Adrenal gland (tissue), 12 donors: ENCODE data around the gene C10orf95. TPM values are rescaled to one million over a fixed set of nuclear protein-coding genes. Genes with fewer than 3 reads are reported as not detected.

ENCODE experiments used
- DNase-seq, 7 donors: peaks; one replicate each; pipeline ENCODE4 v3.0.0-alpha.2; 2019 to 2020
- H3K27ac ChIP-seq, 5 donors: fragments of 200-600 bp; sonication (generic) in 4 of 5; 1 replicate in 3 of 5; 2 replicates in 2 of 5; pipeline versions ENCODE4 v1.5.1 to v1.8.0; 2016 to 2020; ENCODE audit warnings: mild to moderate bottlenecking in 1 of 5
- H3K27me3 ChIP-seq: fragments of 200-600 bp; 2 replicates; pipeline ENCODE4 v1.8.0; 2021
- H3K36me3 ChIP-seq, 2 donors: fragments of 200-600 bp; replicated peaks in 1 of 2; 1 replicate in 1 of 2; 2 replicates in 1 of 2; pipeline versions ENCODE4 v1.5.1 to v1.8.0; 2018 to 2022
- H3K4me1 ChIP-seq, 2 donors: fragments of 200-600 bp; replicated peaks in 1 of 2; 1 replicate in 1 of 2; 2 replicates in 1 of 2; pipeline versions ENCODE4 v1.5.1 to v1.8.0; 2018 to 2021
- H3K4me3 ChIP-seq, 4 donors: fragments of 200-600 bp; sonication (generic) in 3 of 4; one replicate each; pipeline ENCODE4 v1.5.1; 2016 to 2018
- H3K9me3 ChIP-seq, 3 donors: fragments of 200-600 bp; sonication (generic) in 1 of 3; replicated peaks in 1 of 3; 1 replicate in 2 of 3; 2 replicates in 1 of 3; pipeline versions ENCODE4 v1.5.1 to v1.8.0; 2016 to 2021
- CTCF ChIP-seq, 6 experiments: fragments of 450-650 bp in 4 of 6; fragments of 200-600 bp in 2 of 6; sonication (generic) in 1 of 6; IDR thresholded peaks; 1 replicate in 5 of 6; 2 replicates in 1 of 6; pipeline versions ENCODE4 v1.5.1 to v1.8.0; 2016 to 2021; ENCODE audit warnings: antibody characterized with exemption in 6 of 6, mild to moderate bottlenecking in 2 of 6, moderate library complexity in 1 of 6
- POLR2A ChIP-seq, 2 donors: fragments of 450-650 bp; IDR thresholded peaks; one replicate each; pipeline ENCODE4 v1.6.1; 2017; ENCODE audit warnings: antibody characterized with exemption in 2 of 2, mild to moderate bottlenecking in 2 of 2, moderate library complexity in 1 of 2
- WGBS, 4 donors: extraction: QIAGEN DNeasy Blood & Tissue Kit in 2 of 4; methylation state at CpG; one replicate each; pipeline versions ENCODE4 v1.1.5 to v1.1.7; 2013 to 2017; 5-methylcytosine and 5-hydroxymethylcytosine counted together
- intact Hi-C, 2 donors: fragments of 100-400 bp; cut with DNase I; formaldehyde crosslinking; loops; one replicate each; pipeline versions ENCODE4 v1.14.1 to v1.15.0; 2022 to 2023
- polyA plus RNA-seq, 3 donors: library from polyadenylated mRNA; stranded (reverse); fragments of 200-250 nt in 2 of 3; fragments of 350-450 nt in 1 of 3; fragmentation: Illumina TruSeq in 1 of 3; extraction: RNeasy Lipid Tissue Mini Kit (QIAGEN cat#74804) in 1 of 3; gene quantifications; one replicate each; pipeline ENCODE4 v1.2.3, GENCODE V29; 2013 to 2014
- total RNA-seq, 9 donors: library from RNA; depleted of rRNA in 4 of 9; stranded (reverse); fragments of >200 nt in 4 of 9; fragments of 120-200 nt in 1 of 9; fragmentation: NEBNext Ultra II Directional in 1 of 9; extraction: Animal tissue kit (Norgen Biotek cat#: 25700) in 1 of 9; gene quantifications; one replicate each; pipeline versions ENCODE4 v1.1.0 to v1.2.4, GENCODE V29; 2013 to 2023
- donor health status: healthy with polysubstance abuse.
- donor health status: Bipolar disorder and iron deficiency.
- donor health status: DM: yes; HTN: yes; CAD: no.
- donor health status: DM: no; HTN: no; CAD: no.
- donor health status: DM: no; HTN: no; CAD: no.
- donor health status: DM: yes; HTN: yes; CAD: no.

Gene C10orf95
- total and polyA plus RNA-seq, 12 donors, result 0.14 to 0.28 (median 0.24) TPM; not detected in 7

- no peak for TF ChIP-seq CTCF (IDR thresholded peaks at IDR 0.05)
- TF ChIP-seq POLR2A (IDR thresholded peaks at IDR 0.05), result no peak
- WGBS, 4 donors, result 14 to 73% (median 62%) methylated on average over 2 to 9 of the region's 9 CpGs
- Histone ChIP-seq H3K27me3 (peaks cover 17% of the 10 kb centered on the region), H3K4me1 (peaks cover 15% of the 10 kb centered on the region in 2 donors), H3K36me3 (no peaks in the 10 kb centered on the region), H3K9me3 (no peaks in the 10 kb centered on the region), H3K27ac (no peak overlapping the region), H3K4me3 (no peak overlapping the region)
- intact Hi-C loops, result no loop called here
- DNase-seq, result no peak
Measured at GRCh38 chr10:102416283-102416682, 35.1 kb downstream of the C10orf95 start.

DNA sequence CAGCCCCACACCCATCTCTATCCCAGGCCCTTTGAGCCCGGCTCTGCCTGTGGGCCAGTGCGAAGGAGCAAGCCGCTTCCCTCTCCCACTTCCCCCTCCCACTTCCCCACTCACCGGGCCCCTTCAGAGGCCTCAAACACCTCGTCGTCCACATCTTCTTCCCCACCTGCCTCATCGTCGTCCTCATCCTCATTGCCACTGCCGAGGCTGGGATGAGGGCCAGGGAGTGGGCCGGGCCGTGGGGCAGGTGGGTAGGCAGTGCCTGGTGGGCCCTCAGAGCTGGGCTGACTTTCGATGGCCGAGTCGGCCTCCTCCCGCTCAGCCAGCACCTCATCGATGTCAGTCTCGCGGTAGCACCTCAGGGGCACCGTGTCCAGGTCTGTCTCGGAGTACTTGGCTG lies 36.6 kb downstream of the C10orf95 start:
- DNase-seq, result peak in 1 of 7 donors; percentile 13
- no peaks in the 10 kb centered on the region for H3K36me3 ChIP-seq
- peaks cover 31% of the 10 kb centered on the region for H3K27me3 ChIP-seq
- no peak for TF ChIP-seq CTCF (IDR thresholded peaks at IDR 0.05)
- no peak for TF ChIP-seq POLR2A (IDR thresholded peaks at IDR 0.05)
- no peak overlapping the region for H3K4me3 ChIP-seq
- peaks cover 9 to 14% of the 10 kb centered on the region in 2 donors for H3K4me1 ChIP-seq
- intact Hi-C loops, result no loop called here
- no peaks in the 10 kb centered on the region for H3K9me3 ChIP-seq
- no peak overlapping the region for H3K27ac ChIP-seq
- 31 to 48% (median 47%) methylated on average over 9 to 20 of the region's 20 CpGs for WGBS, 4 donors

DNA sequence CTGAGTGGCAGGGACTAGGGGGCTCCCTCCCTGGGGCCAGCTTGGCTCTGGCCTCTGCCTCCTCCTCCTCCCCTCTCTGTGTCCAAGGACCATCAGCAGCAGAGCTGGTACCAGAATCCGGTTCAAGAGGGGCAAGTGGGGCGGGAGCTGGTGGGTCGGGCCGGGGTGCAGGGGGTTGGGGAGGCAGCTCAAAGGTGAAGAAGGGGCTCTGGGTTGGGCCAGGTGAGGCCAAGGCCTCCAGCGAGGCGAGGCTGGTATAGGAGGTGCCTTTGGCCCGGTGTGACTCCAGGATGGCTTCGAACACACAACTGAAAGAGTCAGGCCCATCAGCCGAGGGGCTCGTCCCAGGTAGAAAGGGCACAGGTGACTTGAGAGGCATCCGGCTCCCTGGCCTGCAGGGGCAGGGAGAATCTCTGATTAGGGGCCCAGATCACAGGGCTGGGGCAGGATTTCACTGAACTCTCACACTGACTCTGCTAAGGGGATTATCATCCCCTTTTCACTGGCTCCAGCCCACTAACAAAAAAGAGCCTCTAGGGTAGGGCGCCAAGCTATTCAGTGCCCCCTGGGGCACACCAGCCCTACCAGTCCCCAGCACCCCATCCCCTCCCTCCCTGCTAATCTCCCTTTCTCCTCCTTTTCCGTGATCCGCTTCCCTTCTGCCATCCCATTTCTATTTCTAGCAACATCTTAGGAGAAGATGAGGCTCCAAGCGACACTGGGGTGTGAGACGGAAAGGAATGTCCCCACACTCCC lies 37.4 kb downstream of the C10orf95 start:
- peaks cover 37% of the 10 kb centered on the region for H3K27me3 ChIP-seq
- H3K36me3 ChIP-seq, result no peaks in the 10 kb centered on the region
- intact Hi-C loops, result no loop called here

More for the DNA sequence above, 37.4 kb downstream of the C10orf95 start:
- peaks cover 1 to 12% of the 10 kb centered on the region in 2 donors for H3K4me1 ChIP-seq
- no peak for TF ChIP-seq POLR2A (IDR thresholded peaks at IDR 0.05)
- TF ChIP-seq CTCF (IDR thresholded peaks at IDR 0.05), result no peak
- H3K27ac ChIP-seq, result no peak overlapping the region
- no peak overlapping the region for H3K4me3 ChIP-seq
- 70 to 83% (median 77%) methylated on average over 11 to 16 of the region's 16 CpGs for WGBS, 4 donors
- DNase-seq, result no peak
- H3K9me3 ChIP-seq, result no peaks in the 10 kb centered on the region
